SK-N-MC (cell line): Measurements from ENCODE around the gene KIAA0513.

Experiments
- EZH2 ChIP-seq: fragments of 200-600 bp; sonication (generic); IDR thresholded peaks from one replicate; pipeline ENCODE4 v1.6.1; 2017; ENCODE audit warnings: antibody characterized with exemption
- FOXP2 ChIP-seq: optimal IDR thresholded peaks from 2 replicates; pipeline ENCODE3; 2011; ENCODE audit warnings: mild to moderate bottlenecking, moderate library complexity; ENCODE audit not compliant: insufficient read depth; ENCODE audit errors: extremely low read length, control extremely low read depth
- POLR2AphosphoS5 ChIP-seq: IDR thresholded peaks from 2 replicates; pipeline ENCODE4 v1.6.1; 2012; ENCODE audit warnings: mild to moderate bottlenecking, low read depth, low read length, borderline replicate concordance

- no peak for TF ChIP-seq POLR2AphosphoS5
- TF ChIP-seq FOXP2 = no peak
- TF ChIP-seq EZH2 = no peak
Measured at GRCh38 chr16:85052536-85052935, 24.9 kb downstream of the KIAA0513 start.
